ENCODE measurements around the gene DNAH14. TPM values are rescaled to one million over a fixed set of nuclear protein-coding genes. Genes with fewer than 3 reads are reported as not detected.
"Not testable (repeated sequence)": the region's sequence is repeated elsewhere in the genome, so short reads cannot be mapped to it uniquely, and the experiment has no call there.

Gene DNAH14
- polyA plus RNA-seq, 1 donor from 2014 or later = 24.9 TPM

GRCh38 chr1:225304996-225305395, 375.5 kb downstream of the DNAH14 start:
- Histone ChIP-seq H3K27me3 (ENCODE audit: insufficient read depth, low read depth, low read length) (no peaks in the 10 kb centered on the region), H2AFZ (ENCODE audit: low read depth, low read length) (no peak overlapping the region), H3K9me3 (ENCODE audit: low read length) (no peaks in the 10 kb centered on the region), H3F3A (ENCODE audit: insufficient read depth, low read length, poor library complexity, severe bottlenecking) (no peaks in the 10 kb centered on the region), H3K79me2 (replicated peaks; ENCODE audit: insufficient read depth, low read length) (no peaks in the 10 kb centered on the region), H3K4me2 (ENCODE audit: low read length) (no peak overlapping the region), H3K9ac (ENCODE audit: low read length) (no peak overlapping the region), H3K4me3 (ENCODE audit: low read length) (no peak overlapping the region), H3K9me2 (ENCODE audit: insufficient read depth, low read length) (no peaks in the 10 kb centered on the region), H4K20me1 (ENCODE audit: insufficient read depth) (no peaks in the 10 kb centered on the region), H3K36me3 (ENCODE audit: insufficient read depth, low read length) (no peaks in the 10 kb centered on the region), H3K27ac (ENCODE audit: low read length) (no peak overlapping the region)
- no peak for TF ChIP-seq CTCF (IDR thresholded peaks at IDR 0.05; ENCODE audit: poor library complexity, severe bottlenecking)

- not testable (repeated sequence) for H3K4me3 ChIP-seq (ENCODE audit: low read length); H3K27ac ChIP-seq (ENCODE audit: low read length); H3K36me3 ChIP-seq (ENCODE audit: insufficient read depth, low read length); H3F3A ChIP-seq (ENCODE audit: insufficient read depth, low read length, poor library complexity, severe bottlenecking); H2AFZ ChIP-seq (ENCODE audit: low read depth, low read length); H3K4me2 ChIP-seq (ENCODE audit: low read length); H4K20me1 ChIP-seq (ENCODE audit: insufficient read depth); H3K79me2 ChIP-seq (replicated peaks; ENCODE audit: insufficient read depth, low read length); H3K27me3 ChIP-seq (ENCODE audit: insufficient read depth, low read depth, low read length); H3K9ac ChIP-seq (ENCODE audit: low read length); H3K9me2 ChIP-seq (ENCODE audit: insufficient read depth, low read length); H3K9me3 ChIP-seq (ENCODE audit: low read length)
Observed at GRCh38 chr1:225310544-225310943, 381.1 kb downstream of the DNAH14 start.

DNA sequence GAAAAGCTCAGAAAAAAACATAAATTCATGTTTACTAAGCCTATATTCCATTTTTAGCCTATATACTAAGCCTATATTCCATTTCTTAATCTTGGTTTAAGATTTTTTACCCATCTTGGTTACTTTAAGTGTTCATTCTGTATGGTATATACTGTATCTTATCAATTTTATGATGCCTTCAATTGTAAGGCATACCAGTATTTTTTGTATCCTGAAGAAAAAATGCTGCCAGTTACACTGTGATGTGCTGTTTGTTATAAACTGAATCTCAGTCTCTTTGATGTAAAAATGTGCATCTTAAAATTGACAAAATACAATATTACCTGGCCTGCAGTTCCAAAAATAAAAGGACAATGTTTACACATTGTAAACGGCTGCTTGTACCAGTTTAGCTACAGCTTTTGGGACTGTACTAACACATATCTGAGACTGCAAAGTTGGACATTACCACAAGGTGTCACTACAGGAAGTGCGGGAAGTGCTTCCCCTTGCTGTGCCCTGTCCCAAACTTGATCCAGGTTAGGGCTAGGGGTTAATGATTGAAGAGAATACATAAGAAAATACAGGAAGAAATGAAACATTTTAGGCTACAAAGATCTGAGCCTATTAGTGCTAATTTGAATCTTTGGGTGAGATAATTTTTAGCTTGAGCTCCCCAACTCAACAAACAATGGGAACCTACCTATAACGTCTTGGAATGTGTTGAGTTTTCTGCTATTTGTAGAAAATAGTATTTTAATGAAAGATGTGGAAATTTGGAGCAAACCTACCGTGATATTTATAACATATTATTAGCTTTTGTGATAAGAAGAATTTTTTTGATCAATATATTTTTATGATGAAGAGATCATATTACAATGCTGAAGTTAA, 389.5 kb downstream of the DNAH14 start:
- peak; percentile 65 for TF ChIP-seq RAD21 (conservative IDR thresholded peaks at IDR 0.05)
- peak; percentile 71 for TF ChIP-seq SMC3 (conservative IDR thresholded peaks at IDR 0.05; ENCODE audit: poor library complexity)
- TF ChIP-seq POLR2AphosphoS5 (IDR thresholded peaks at IDR 0.05) = no peak
- TF ChIP-seq CTCF (IDR thresholded peaks at IDR 0.05; ENCODE audit: poor library complexity, severe bottlenecking) = peak; percentile 72
- no peak for TF ChIP-seq EZH2 (IDR thresholded peaks at IDR 0.05; ENCODE audit: borderline replicate concordance, insufficient read depth, low read length, poor library complexity, severe bottlenecking)
- TF ChIP-seq REST (IDR thresholded peaks at IDR 0.05; ENCODE audit: borderline replicate concordance) = no peak
- Histone ChIP-seq H3K4me2 (ENCODE audit: low read length) (no peak overlapping the region), H4K20me1 (ENCODE audit: insufficient read depth) (no peaks in the 10 kb centered on the region), H3K9me3 (ENCODE audit: low read length) (no peaks in the 10 kb centered on the region), H3K79me2 (replicated peaks; ENCODE audit: insufficient read depth, low read length) (no peaks in the 10 kb centered on the region), H2AFZ (ENCODE audit: low read depth, low read length) (no peak overlapping the region), H3K4me3 (ENCODE audit: low read length) (no peak overlapping the region), H3K27me3 (ENCODE audit: insufficient read depth, low read depth, low read length) (no peaks in the 10 kb centered on the region), H3F3A (ENCODE audit: insufficient read depth, low read length, poor library complexity, severe bottlenecking) (no peaks in the 10 kb centered on the region), H3K9ac (ENCODE audit: low read length) (no peak overlapping the region), H3K27ac (ENCODE audit: low read length) (no peak overlapping the region), H3K36me3 (ENCODE audit: insufficient read depth, low read length) (no peaks in the 10 kb centered on the region), H3K9me2 (ENCODE audit: insufficient read depth, low read length) (no peaks in the 10 kb centered on the region)
